HepG2 (cell line): ENCODE measurements around the gene SLX9. TPM values are rescaled to one million over a fixed set of nuclear protein-coding genes. Genes with fewer than 3 reads are reported as not detected.

Experiments used
- ATAC-seq: fragments of 200-7000 bp; cut with Tn5 transposase; 3 replicates; pipeline ENCODE4 v1.9.1; 2020; ENCODE audit warnings: mild to moderate bottlenecking, moderate library complexity
- BruUV-seq: library from RNA; stranded (reverse); fragments of 400-500 nt; replicated peaks from 2 replicates; lab custom pipeline; 2021; lab: Mats Ljungman, UMichigan
- CTCF ChIA-PET: fragments of 300-600 bp; formaldehyde crosslinking; extraction: SDS; loops from one replicate; lab custom pipeline; 2021; ENCODE audit warnings: low total read pairs, inconsistent platforms, low intra/inter-chr PET ratio; lab: Yijun Ruan, JAX
- POLR2A ChIA-PET: fragments of 350-600 bp; sonication (Branson Sonifier 250); formaldehyde crosslinking; loops from one replicate; lab custom pipeline; 2020; ENCODE audit warnings: antibody characterized with exemption, inconsistent platforms; lab: Yijun Ruan, JAX
- DNase-seq: peaks from one replicate; pipeline ENCODE4 v3.0.0-alpha.2; 2015; ENCODE audit warnings: low spot score
- FAIRE-seq: peaks from 3 replicates; lab custom pipeline; 2011; peaks lifted over from hg19 to GRCh38; lab: Jason Lieb, UNC
- H2AFZ ChIP-seq: one replicate; pipeline ENCODE4 v1.6.1; 2011; ENCODE audit warnings: low read length, inconsistent platforms
- H3K27ac ChIP-seq: fragments of 300-600 bp; 3 replicates; pipeline ENCODE4 v1.8.0; 2011; ENCODE audit warnings: mixed run types, mild to moderate bottlenecking, mixed read lengths, low read length, inconsistent platforms; ENCODE audit not compliant: insufficient read depth; ENCODE audit errors: extremely low read length
- H3K27me3 ChIP-seq, 2 experiments: fragments of 200-600 bp in 1 of 2; 2 replicates in 1 of 2; 3 replicates in 1 of 2; pipeline versions ENCODE4 v1.6.0 to v1.8.0; 2011; ENCODE audit warnings: low read length in 2 of 2, mild to moderate bottlenecking in 2 of 2, moderate library complexity in 2 of 2, inconsistent platforms in 1 of 2; ENCODE audit not compliant: insufficient read depth in 2 of 2, control insufficient read depth in 1 of 2
- H3K36me3 ChIP-seq, 2 experiments: fragments of 200-600 bp in 1 of 2; replicated peaks in 1 of 2; 2 replicates in 1 of 2; 3 replicates in 1 of 2; pipeline versions ENCODE4 v1.5.1 to v1.8.0; 2011; ENCODE audit warnings: low read length in 2 of 2, inconsistent platforms in 1 of 2; ENCODE audit not compliant: insufficient read depth in 2 of 2, control insufficient read depth in 1 of 2
- H3K4me1 ChIP-seq: 2 replicates; pipeline ENCODE4 v1.5.1; 2012; ENCODE audit warnings: low read length, inconsistent platforms; ENCODE audit not compliant: insufficient read depth
- H3K4me2 ChIP-seq: 2 replicates; pipeline ENCODE4 v1.6.0; 2011; ENCODE audit warnings: low read depth, low read length, inconsistent platforms
- H3K4me3 ChIP-seq, 3 experiments: fragments of 200-600 bp in 1 of 3; sonication (generic), shearing (Covaris generic) in 1 of 3; replicated peaks in 1 of 3; 2 replicates each; pipeline ENCODE4 v1.5.1; 2011 to 2016; ENCODE audit warnings: low read length in 3 of 3, inconsistent platforms in 2 of 3, low read depth in 2 of 3, mild to moderate bottlenecking in 2 of 3, control low read depth in 1 of 3, mixed read lengths in 1 of 3; ENCODE audit not compliant: insufficient read depth in 1 of 3
- H3K79me2 ChIP-seq: one replicate; pipeline ENCODE4 v1.6.1; 2011; ENCODE audit warnings: low read length, inconsistent platforms; ENCODE audit not compliant: insufficient read depth
- H3K9ac ChIP-seq: 2 replicates; pipeline ENCODE4 v1.6.0; 2011; ENCODE audit warnings: mild to moderate bottlenecking, low read depth, low read length, inconsistent platforms; ENCODE audit not compliant: insufficient read depth
- H3K9me3 ChIP-seq: 2 replicates; pipeline ENCODE4 v1.5.1; 2012; ENCODE audit warnings: mild to moderate bottlenecking, low read length
- H4K20me1 ChIP-seq: 2 replicates; pipeline ENCODE4 v1.6.0; 2011; ENCODE audit warnings: inconsistent platforms, mild to moderate bottlenecking, low read length, moderate library complexity; ENCODE audit not compliant: insufficient read depth
- ARID4A ChIP-seq: sonication (generic); formaldehyde crosslinking; IDR thresholded peaks from 2 replicates; pipeline ENCODE4 v1.5.0; 2020; ENCODE audit warnings: mild to moderate bottlenecking, missing genetic modification reagents, borderline replicate concordance
- CAMTA2 ChIP-seq: sonication (generic); formaldehyde crosslinking; IDR thresholded peaks from 2 replicates; pipeline ENCODE4 v1.4.0; 2020; ENCODE audit warnings: mild to moderate bottlenecking, missing genetic modification reagents, borderline replicate concordance
- ESRRA ChIP-seq: sonication (generic); formaldehyde crosslinking; IDR thresholded peaks from 2 replicates; pipeline ENCODE4 v1.5.1; 2020; ENCODE audit warnings: mild to moderate bottlenecking, low read depth, missing genetic modification reagents
- IRX3 ChIP-seq: sonication (generic); formaldehyde crosslinking; IDR thresholded peaks from 2 replicates; pipeline ENCODE4 v1.8.1; 2023; ENCODE audit warnings: mild to moderate bottlenecking, low read depth, missing genetic modification reagents, borderline replicate concordance
- POLR2G ChIP-seq: fragments of 200-400 bp; formaldehyde crosslinking; IDR thresholded peaks from 2 replicates; pipeline ENCODE4 v1.6.1; 2018; ENCODE audit warnings: mild to moderate bottlenecking, low read depth, low read length, moderate library complexity
- RAD21 ChIP-seq: fragments of 450-650 bp; formaldehyde crosslinking; IDR thresholded peaks from 2 replicates; pipeline ENCODE4 v1.5.0; 2020; ENCODE audit warnings: mild to moderate bottlenecking
- REXO4 ChIP-seq: sonication (generic); formaldehyde crosslinking; IDR thresholded peaks from 2 replicates; pipeline ENCODE4 v1.8.0; 2022; ENCODE audit warnings: missing genetic modification reagents, mild to moderate bottlenecking, borderline replicate concordance
- SOX6 ChIP-seq, 2 experiments: fragments of 450-650 bp in 1 of 2; sonication (generic) in 1 of 2; formaldehyde crosslinking in 1 of 2; IDR thresholded peaks; 2 replicates each; pipeline versions ENCODE4 v1.4.0 to v1.6.1; 2017 to 2020; ENCODE audit warnings: antibody characterized with exemption in 1 of 2, mild to moderate bottlenecking in 1 of 2, missing genetic modification reagents in 1 of 2
- SSRP1 ChIP-seq: IDR thresholded peaks from 2 replicates; pipeline ENCODE4 v1.6.1; 2016; ENCODE audit warnings: control low read depth
- ZFP91 ChIP-seq: sonication (generic); formaldehyde crosslinking; IDR thresholded peaks from 2 replicates; pipeline ENCODE4 v1.9.0; 2022; ENCODE audit warnings: missing genetic modification reagents, mild to moderate bottlenecking, borderline replicate concordance
- ZNF101 ChIP-seq: sonication (generic); formaldehyde crosslinking; IDR thresholded peaks from 2 replicates; pipeline ENCODE4 v1.4.0; 2020; ENCODE audit warnings: mild to moderate bottlenecking, low read depth, missing genetic modification reagents, borderline replicate concordance
- ZNF17 ChIP-seq: sonication (generic); formaldehyde crosslinking; IDR thresholded peaks from 2 replicates; pipeline ENCODE4 v1.5.0; 2020; ENCODE audit warnings: mild to moderate bottlenecking, missing genetic modification reagents
- ZNF180 ChIP-seq: sonication (generic); formaldehyde crosslinking; IDR thresholded peaks from 2 replicates; pipeline ENCODE4 v1.4.0; 2020; ENCODE audit warnings: low read depth, missing genetic modification reagents, borderline replicate concordance
- ZNF24 ChIP-seq: fragments of 450-650 bp; IDR thresholded peaks from 2 replicates; pipeline ENCODE4 v1.6.1; 2017; ENCODE audit warnings: antibody characterized with exemption, mild to moderate bottlenecking
- ZNF44 ChIP-seq: sonication (generic); formaldehyde crosslinking; IDR thresholded peaks from 2 replicates; pipeline ENCODE4 v1.5.1; 2020; ENCODE audit warnings: mild to moderate bottlenecking, missing genetic modification reagents
- ZNF703 ChIP-seq: sonication (generic); formaldehyde crosslinking; IDR thresholded peaks from 2 replicates; pipeline ENCODE4 v1.5.1; 2020; ENCODE audit warnings: missing genetic modification reagents, mild to moderate bottlenecking, moderate library complexity, borderline replicate concordance
- WGBS: methylation state at CpG from one replicate; pipeline ENCODE4 v1.1.6; 2017; ENCODE audit warnings: low lambda C conversion rate; 5-methylcytosine and 5-hydroxymethylcytosine counted together
- in situ Hi-C: cut with HindIII; loops from 2 replicates; pipeline ENCODE4 v1.10.0; 2017; ENCODE audit warnings: low pct_unique_long_range_greater_than_20kb; ENCODE audit not compliant: extremely low pct_ligation_motif_present
- intact Hi-C: fragments of 100-400 bp; cut with micrococcal nuclease; formaldehyde crosslinking; loops from one replicate; pipeline ENCODE4 v1.10.0; 2022; ENCODE audit not compliant: unreplicated experiment
- polyA plus RNA-seq, 8 experiments: library from polyadenylated mRNA; depleted of rRNA in 3 of 8; stranded (reverse) in 7 of 8; unstranded in 1 of 8; fragments of >200 nt; fragmentation: Illumina TruSeq in 4 of 8; extraction: Trizol in 4 of 8; gene quantifications; 2 replicates each; pipeline versions ENCODE4 v1.2.1 to v1.2.3, GENCODE V29; 2011 to 2016; ENCODE audit warnings: low read depth in 4 of 8, missing spikeins in 1 of 8, mixed read lengths in 1 of 8; ENCODE audit not compliant: insufficient read depth in 1 of 8
- total RNA-seq, 5 experiments: library from RNA; depleted of rRNA; stranded (reverse); fragments of >200 nt; fragmentation: Illumina TruSeq; extraction: Trizol; gene quantifications; 2 replicates each; pipeline ENCODE4 v1.2.3, GENCODE V29; 2016; ENCODE audit warnings: low read depth in 1 of 5

Gene SLX9
- total and polyA plus RNA-seq, 2 of the 13 experiments (the other 11 are each of a cell fraction or from before 2014, with no cell fraction given), result 21.0 to 47.1 TPM

GRCh38 chr21:44979687-44980561, 40.1 kb downstream of the SLX9 start:
- CTCF ChIA-PET, result no interaction called here
- H3K27me3 ChIP-seq, result no peaks in the 10 kb centered on the region
- ATAC-seq (peak; percentile 12), DNase-seq (peak; percentile 53), FAIRE-seq (no peak)
- H3K4me2 ChIP-seq, result peak overlapping the region; percentile 13; the same call in 1 of the 2 replicates
- peak overlapping the region; percentile 28 for H3K27ac ChIP-seq
- no TSS peak for BruUV-seq
- WGBS, result 40% methylated on average over 10 of the region's 20 CpGs
- no peak overlapping the region; a peak in 1 of 6 replicates for H3K4me3 ChIP-seq
- peaks cover 44% of the 10 kb centered on the region for H3K4me1 ChIP-seq
- H4K20me1 ChIP-seq, result no peaks in the 10 kb centered on the region
- 0 out of 2 replicates have a peak overlapping the region, but pooled peaks have one; percentile 7 for H3K9ac ChIP-seq
- intact Hi-C loops, result no loop called here
- no peak overlapping the region for H2AFZ ChIP-seq
- in situ Hi-C loops, result no loop called here
- H3K36me3 ChIP-seq, result peaks cover 0 to 5% of the 10 kb centered on the region in 2 experiments; a peak in 1 of 5 replicates
- no peaks in the 10 kb centered on the region for H3K79me2 ChIP-seq
- POLR2A ChIA-PET, result interaction anchor here (1.4 to 2.0 kb wide), 3 partner anchors 33 to 94 kb away, joined by 3 to 9 read pairs (median 4); no protein-coding TSS in a partner anchor
- no peaks in the 10 kb centered on the region for H3K9me3 ChIP-seq
- no peak for TF ChIP-seq ZNF101 (CRISPR knock-in tag)
- no peak for TF ChIP-seq ARID4A
- no peak for TF ChIP-seq ZNF44
- no peak for TF ChIP-seq SSRP1 (CRISPR knock-in tag)
- TF ChIP-seq ZNF24, result no peak
- no peak for TF ChIP-seq ESRRA (CRISPR knock-in tag)
- peak; percentile 39; the same call in 1 of the 2 replicates for TF ChIP-seq ZFP91
- TF ChIP-seq IRX3 (CRISPR knock-in tag), result no peak
- no peak for TF ChIP-seq ZNF703 (CRISPR knock-in tag)
- 0 out of 2 replicates have a peak, but pooled peaks have one; percentile 28 for TF ChIP-seq CAMTA2
- no peak for TF ChIP-seq ZNF180
- TF ChIP-seq REXO4 (CRISPR knock-in tag), result no peak
- no peak for TF ChIP-seq ZNF17 (CRISPR knock-in tag)
- TF ChIP-seq RAD21 (CRISPR knock-in tag), result no peak
- TF ChIP-seq POLR2G, result peak; percentile 29; the same call in 1 of the 2 replicates
- no peak for TF ChIP-seq SOX6 (IDR thresholded peaks at IDR 0.05)
- no peak for TF ChIP-seq SOX6 (CRISPR knock-in tag; IDR thresholded peaks at IDR 0.05)
